Measurements from ENCODE around the gene MEIS1. TPM values are rescaled to one million over a fixed set of nuclear protein-coding genes. Genes with fewer than 3 reads are reported as not detected.
A peak's percentile ranks its signal among the peaks of the same experiment; 100 is the strongest.

The MEIS1 gene
- total RNA-seq, 1 donor from 2014 or later = 250 TPM

- peaks cover 12% of the 10 kb centered on the region for H3K36me3 Mint-ChIP-seq
- peak overlapping the region; percentile 94 for H3K27ac Mint-ChIP-seq
- peak overlapping the region; percentile 91 for H3K4me3 Mint-ChIP-seq
- peak; percentile 65 for TF ChIP-seq CTCF (conservative IDR thresholded peaks at IDR 0.05)
- peaks cover 40% of the 10 kb centered on the region for H3K4me1 Mint-ChIP-seq (ENCODE audit: unreplicated experiment)
- DNase-seq (ENCODE audit: extremely low spot score, unreplicated experiment) = no peak
- H3K27me3 Mint-ChIP-seq = peaks cover 28% of the 10 kb centered on the region
- H3K9me3 Mint-ChIP-seq = no peaks in the 10 kb centered on the region
Measured at GRCh38 chr2:66574701-66575624, 140.0 kb downstream of the MEIS1 start.

- H3K9me3 Mint-ChIP-seq = no peaks in the 10 kb centered on the region
- peaks cover 31% of the 10 kb centered on the region for H3K27me3 Mint-ChIP-seq
- peaks cover 12% of the 10 kb centered on the region for H3K36me3 Mint-ChIP-seq
- peaks cover 42% of the 10 kb centered on the region for H3K4me1 Mint-ChIP-seq (ENCODE audit: unreplicated experiment)
- peak; percentile 8 for TF ChIP-seq CTCF (conservative IDR thresholded peaks at IDR 0.05)
- peak overlapping the region; percentile 94 for H3K27ac Mint-ChIP-seq
- peak overlapping the region; percentile 91 for H3K4me3 Mint-ChIP-seq
- DNase-seq (ENCODE audit: extremely low spot score, unreplicated experiment) = peak; percentile 80
Measured at GRCh38 chr2:66575625-66576310, 140.8 kb downstream of the MEIS1 start.

GRCh38 chr2:66576311-66576560 lies 141.3 kb downstream of the MEIS1 start:
- H3K4me1 Mint-ChIP-seq (ENCODE audit: unreplicated experiment) = peaks cover 45% of the 10 kb centered on the region

DNA sequence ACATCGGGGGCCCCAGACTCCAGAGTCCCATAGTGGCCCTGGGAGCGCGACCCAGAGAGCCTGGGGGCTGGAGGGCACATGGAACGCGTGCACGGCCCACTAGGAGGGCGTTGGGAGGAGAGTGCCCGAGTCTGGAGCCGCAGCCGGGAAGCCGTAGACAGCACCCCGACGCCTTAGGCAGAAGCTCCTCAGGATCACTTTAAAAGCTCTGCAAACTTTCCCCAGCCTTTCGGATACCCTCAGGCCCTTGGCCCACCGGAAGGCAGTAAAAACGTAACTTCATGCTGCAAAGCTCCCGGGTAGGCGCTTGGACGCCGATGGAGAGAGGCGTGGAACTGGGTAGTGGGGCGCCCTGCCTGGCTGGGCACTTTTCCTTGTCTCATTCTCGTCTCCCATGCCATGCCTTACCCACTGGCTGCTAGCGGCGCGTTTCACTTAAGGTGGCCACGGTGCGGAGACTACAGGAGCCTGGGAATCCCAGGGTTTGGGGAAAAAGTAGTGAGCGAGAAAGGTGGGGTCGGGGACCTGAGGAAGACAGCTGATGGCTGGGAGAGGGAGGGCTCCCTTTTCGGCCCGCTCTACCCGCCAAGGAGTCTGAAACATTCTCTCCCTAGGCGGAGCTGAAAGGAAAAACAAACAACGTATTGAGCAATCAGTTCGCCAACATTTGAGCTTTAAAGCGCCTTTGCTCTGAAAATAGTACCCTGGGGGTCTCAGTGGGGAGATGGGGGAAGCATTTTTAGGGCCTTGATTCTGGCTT lies 141.8 kb downstream of the MEIS1 start:
- Mint-ChIP-seq H3K9me3 (no peaks in the 10 kb centered on the region), H3K27me3 (peaks cover 36% of the 10 kb centered on the region), H3K36me3 (peaks cover 5% of the 10 kb centered on the region), H3K27ac (peak overlapping the region; percentile 94), H3K4me3 (peak overlapping the region; percentile 91), H3K4me1 (ENCODE audit: unreplicated experiment) (peaks cover 40% of the 10 kb centered on the region)
- no peak for TF ChIP-seq CTCF (conservative IDR thresholded peaks at IDR 0.05)
- DNase-seq (ENCODE audit: extremely low spot score, unreplicated experiment) = no peak

More at GRCh38 chr2:66576311-66576560, 141.3 kb downstream of the MEIS1 start:
- Mint-ChIP-seq H3K27me3 (peaks cover 35% of the 10 kb centered on the region), H3K4me3 (peak overlapping the region; percentile 91), H3K27ac (peak overlapping the region; percentile 94), H3K9me3 (no peaks in the 10 kb centered on the region), H3K36me3 (peaks cover 10% of the 10 kb centered on the region)
- DNase-seq (ENCODE audit: extremely low spot score, unreplicated experiment) = no peak
- TF ChIP-seq CTCF (conservative IDR thresholded peaks at IDR 0.05) = no peak

- no peak for DNase-seq (ENCODE audit: extremely low spot score, unreplicated experiment)
- H3K27ac Mint-ChIP-seq = peak overlapping the region; percentile 94
- peak; percentile 19 for TF ChIP-seq CTCF (conservative IDR thresholded peaks at IDR 0.05)
- peaks cover 37% of the 10 kb centered on the region for H3K4me1 Mint-ChIP-seq (ENCODE audit: unreplicated experiment)
- H3K4me3 Mint-ChIP-seq = peak overlapping the region; percentile 91
- no peaks in the 10 kb centered on the region for H3K9me3 Mint-ChIP-seq
- no peaks in the 10 kb centered on the region for H3K36me3 Mint-ChIP-seq
- peaks cover 36% of the 10 kb centered on the region for H3K27me3 Mint-ChIP-seq
Measured at GRCh38 chr2:66577321-66578053, 142.6 kb downstream of the MEIS1 start.
